Effector memory CD8-positive, alpha-beta T cell (primary cell): ENCODE data around the gene OR8B8.
"Not testable (repeated sequence)": the region's sequence is repeated elsewhere in the genome, so short reads cannot be mapped to it uniquely, and the experiment has no call there.

ENCODE experiments used
- ATAC-seq: fragments of 150-1000 bp; cut with Tn5 transposase; replicated peaks from 2 replicates; pipeline ENCODE4 v1.10.0; 2021; ENCODE audit warnings: mild to moderate bottlenecking, moderate library complexity
- DNase-seq, 3 experiments: peaks; one replicate each; pipeline ENCODE4 v3.0.0; 2021
- H3K27ac Mint-ChIP-seq, 2 donors: one replicate each; pipeline ENCODE4 v1.8.0; 2022; ENCODE audit warnings: mild to moderate bottlenecking in 2 of 2, mixed read lengths in 2 of 2, moderate library complexity in 2 of 2
- H3K27me3 Mint-ChIP-seq, 2 donors: one replicate each; pipeline ENCODE4 v1.8.0; 2022; ENCODE audit warnings: mixed read lengths in 2 of 2
- H3K36me3 Mint-ChIP-seq: one replicate; pipeline ENCODE4 v1.8.0; 2022; ENCODE audit warnings: mild to moderate bottlenecking, moderate library complexity, mixed read lengths; ENCODE audit not compliant: insufficient read depth
- H3K4me1 Mint-ChIP-seq, 2 donors: one replicate each; pipeline ENCODE4 v1.8.0; 2022; ENCODE audit warnings: low read depth in 2 of 2, mixed read lengths in 2 of 2
- H3K4me3 Mint-ChIP-seq, 2 donors: one replicate each; pipeline ENCODE4 v1.8.0; 2022; ENCODE audit warnings: mild to moderate bottlenecking in 2 of 2, mixed read lengths in 2 of 2, moderate library complexity in 2 of 2
- H3K9me3 Mint-ChIP-seq, 2 donors: one replicate each; pipeline ENCODE4 v1.8.0; 2022; ENCODE audit warnings: mixed read lengths in 2 of 2

The OR8B8 gene

DNA sequence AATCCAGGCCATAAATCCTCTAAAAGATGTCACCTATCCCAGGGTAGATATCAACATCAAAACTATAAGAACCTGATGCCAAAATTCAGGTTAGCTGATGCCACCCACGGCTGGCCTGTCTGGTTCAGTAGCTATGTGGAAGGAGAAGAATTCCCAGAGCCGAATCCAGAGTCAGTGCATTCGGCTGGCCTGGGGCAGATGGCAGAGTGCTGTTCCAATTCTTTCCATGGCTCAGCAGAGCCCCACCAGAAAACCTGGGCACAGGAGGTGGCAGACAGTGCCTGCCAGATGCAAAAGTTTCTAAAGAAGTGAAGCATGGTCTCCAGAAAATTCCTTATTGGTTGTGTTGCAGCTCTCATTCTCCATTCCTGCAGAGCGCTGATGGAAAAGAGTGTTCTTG lies 19.9 kb upstream of the OR8B8 start:
- no peak for ATAC-seq
- no peak overlapping the region for H3K4me3 Mint-ChIP-seq
- H3K9me3 Mint-ChIP-seq = peaks cover 3 to 8% of the 10 kb centered on the region in 2 donors
- no peaks in the 10 kb centered on the region for H3K36me3 Mint-ChIP-seq
- DNase-seq = no peak
- H3K4me1 Mint-ChIP-seq = no peaks in the 10 kb centered on the region
- peaks cover 0 to 10% of the 10 kb centered on the region in 2 donors for H3K27me3 Mint-ChIP-seq
- H3K27ac Mint-ChIP-seq = no peak overlapping the region

DNA sequence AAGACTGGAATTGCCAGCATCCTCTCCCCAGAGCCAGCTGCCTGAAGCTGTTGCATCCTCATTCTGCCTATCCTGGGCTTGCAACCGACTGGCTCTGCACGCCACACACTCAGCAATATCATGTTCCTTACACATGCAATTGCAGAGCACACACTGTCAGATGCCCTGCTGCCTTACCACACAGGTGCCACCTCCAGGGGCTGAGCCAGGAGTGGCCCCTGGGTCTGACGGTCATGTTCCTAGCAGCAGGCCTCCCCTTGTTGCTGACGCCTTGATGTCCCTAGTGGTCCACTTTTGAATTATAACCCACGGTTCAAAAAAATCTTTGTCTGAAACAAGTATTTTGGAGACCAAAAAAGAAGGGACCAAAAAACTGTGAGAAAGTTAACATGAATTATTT lies 18.5 kb upstream of the OR8B8 start:
- Mint-ChIP-seq H3K9me3 (peaks cover 1 to 8% of the 10 kb centered on the region in 2 donors), H3K27ac (no peak overlapping the region), H3K27me3 (peaks cover 0 to 10% of the 10 kb centered on the region in 2 donors), H3K4me3 (no peak overlapping the region), H3K4me1 (no peaks in the 10 kb centered on the region), H3K36me3 (no peaks in the 10 kb centered on the region)
- DNase-seq (no peak), ATAC-seq (no peak)

DNA sequence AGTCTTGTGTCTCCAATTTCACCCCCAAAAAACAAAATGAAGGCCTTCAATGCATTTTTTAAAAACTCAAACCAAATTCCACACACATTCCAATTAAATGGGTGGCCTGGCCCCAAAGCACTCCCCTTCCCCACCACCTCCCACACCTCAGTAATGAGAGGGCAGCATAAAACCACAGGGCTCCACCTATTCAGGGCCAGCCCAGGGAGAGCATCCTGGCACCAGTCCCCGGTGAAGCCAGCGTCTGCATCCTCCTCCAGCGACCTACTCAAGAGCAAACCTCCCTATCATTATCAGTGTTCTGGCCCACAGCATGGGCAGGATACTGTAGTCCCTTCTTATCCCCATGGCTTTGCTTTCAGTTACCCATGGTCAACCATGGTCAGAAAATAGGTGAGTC lies 17.8 kb upstream of the OR8B8 start:
- ATAC-seq (no peak), DNase-seq (no peak)
- no peak overlapping the region for H3K27ac Mint-ChIP-seq
- peaks cover 2 to 8% of the 10 kb centered on the region in 2 donors for H3K9me3 Mint-ChIP-seq
- H3K36me3 Mint-ChIP-seq = no peaks in the 10 kb centered on the region
- no peaks in the 10 kb centered on the region for H3K4me1 Mint-ChIP-seq
- H3K27me3 Mint-ChIP-seq = peaks cover 0 to 10% of the 10 kb centered on the region in 2 donors
- H3K4me3 Mint-ChIP-seq = no peak overlapping the region

DNA sequence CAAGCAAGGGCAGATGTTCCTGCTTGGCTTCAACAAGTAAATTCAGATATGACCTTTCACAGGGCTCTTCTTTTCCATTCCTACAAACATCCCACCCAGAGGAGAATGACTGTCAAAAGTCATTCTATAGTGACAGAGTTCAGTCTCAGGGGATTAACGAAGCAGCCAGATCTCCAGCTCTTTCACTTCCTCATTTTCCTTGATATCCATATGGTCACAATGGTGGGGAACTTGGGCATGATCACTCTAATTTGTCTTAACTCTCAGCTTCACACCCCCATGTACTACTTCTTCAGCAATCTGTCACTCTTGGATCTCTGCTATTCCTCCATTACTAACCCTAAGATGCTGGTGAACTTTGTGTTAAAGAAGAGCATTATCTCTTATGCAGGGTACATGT lies 15.0 kb upstream of the OR8B8 start:
- Mint-ChIP-seq H3K36me3 (no peaks in the 10 kb centered on the region), H3K27me3 (no peaks in the 10 kb centered on the region), H3K4me1 (no peaks in the 10 kb centered on the region), H3K27ac (no peak overlapping the region), H3K9me3 (peaks cover 6 to 8% of the 10 kb centered on the region in 2 donors), H3K4me3 (no peak overlapping the region)
- no peak for DNase-seq
- no peak for ATAC-seq

DNA sequence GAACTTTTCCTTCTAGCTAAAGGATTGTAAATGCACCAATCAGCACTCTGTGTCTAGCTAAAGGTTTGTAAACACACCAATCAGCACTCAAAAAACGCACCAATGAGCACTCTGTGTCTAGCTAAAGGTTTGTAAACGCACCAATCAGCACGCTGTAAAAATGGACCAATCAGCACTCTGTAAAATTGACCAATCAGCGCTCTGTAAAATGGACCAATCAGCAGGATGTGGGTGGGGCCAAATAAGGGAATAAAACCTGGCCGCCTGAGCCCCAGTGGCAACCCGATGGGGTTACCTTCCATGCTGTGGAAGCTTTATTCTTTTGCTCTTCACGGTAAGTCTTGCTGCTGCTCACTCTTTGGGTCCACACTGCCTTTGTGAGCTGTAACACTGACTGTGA lies 13.9 kb upstream of the OR8B8 start:
- H3K4me3 Mint-ChIP-seq, ATAC-seq, H3K27me3 Mint-ChIP-seq, H3K4me1 Mint-ChIP-seq, H3K36me3 Mint-ChIP-seq, DNase-seq, H3K27ac Mint-ChIP-seq, H3K9me3 Mint-ChIP-seq: not testable (repeated sequence)

DNA sequence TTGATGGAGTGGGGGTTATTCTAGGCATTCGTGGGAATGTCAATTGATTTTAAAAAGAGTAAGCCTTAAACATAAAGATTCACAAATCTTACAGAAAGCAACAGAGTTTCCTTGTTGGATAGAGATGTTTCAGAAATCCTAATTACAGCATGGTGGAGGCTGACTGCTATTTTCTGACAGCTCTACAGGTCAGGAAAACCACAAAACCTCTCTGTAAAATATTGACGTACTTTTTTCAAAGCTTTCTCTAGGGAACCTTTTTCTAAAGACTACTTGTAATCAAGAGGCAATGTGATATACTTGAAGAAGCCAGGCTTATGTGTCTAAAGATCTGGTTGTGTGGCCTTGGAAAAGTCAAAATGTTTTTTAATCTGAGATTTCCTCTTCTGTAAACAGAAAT lies 9.1 kb upstream of the OR8B8 start:
- ATAC-seq = no peak
- H3K27ac Mint-ChIP-seq = no peak overlapping the region
- no peak for DNase-seq

DNA sequence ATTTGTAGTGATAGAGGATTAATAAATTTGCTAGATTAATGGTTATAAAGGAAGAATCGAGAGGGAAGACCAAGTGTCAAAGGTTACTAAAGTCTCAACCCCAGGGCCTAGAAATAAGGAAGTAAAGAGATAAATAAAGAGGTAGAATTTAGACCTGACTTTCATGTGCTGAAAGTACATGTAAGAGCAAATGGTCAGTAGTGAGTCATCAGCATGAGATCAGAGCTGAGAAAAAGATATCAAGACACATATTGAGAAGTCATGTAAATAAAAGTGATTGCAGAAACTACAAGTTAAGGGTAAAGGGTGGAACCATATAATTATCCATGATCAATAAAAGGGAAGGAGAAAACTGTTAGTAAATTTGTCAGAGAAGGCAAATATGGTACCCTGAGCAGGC lies 1.4 kb upstream of the OR8B8 start:
- no peak overlapping the region for H3K4me3 Mint-ChIP-seq
- H3K27me3 Mint-ChIP-seq = peaks cover 0 to 11% of the 10 kb centered on the region in 2 donors
- H3K9me3 Mint-ChIP-seq = peaks cover 0 to 3% of the 10 kb centered on the region in 2 donors
- no peaks in the 10 kb centered on the region for H3K36me3 Mint-ChIP-seq
- H3K27ac Mint-ChIP-seq = no peak overlapping the region
- ATAC-seq (no peak), DNase-seq (no peak)
- H3K4me1 Mint-ChIP-seq = no peaks in the 10 kb centered on the region

More for the DNA sequence above, 9.1 kb upstream of the OR8B8 start:
- Mint-ChIP-seq H3K27me3 (no peaks in the 10 kb centered on the region), H3K4me1 (no peaks in the 10 kb centered on the region), H3K9me3 (peaks cover 0 to 7% of the 10 kb centered on the region in 2 donors), H3K36me3 (no peaks in the 10 kb centered on the region), H3K4me3 (no peak overlapping the region)

DNA sequence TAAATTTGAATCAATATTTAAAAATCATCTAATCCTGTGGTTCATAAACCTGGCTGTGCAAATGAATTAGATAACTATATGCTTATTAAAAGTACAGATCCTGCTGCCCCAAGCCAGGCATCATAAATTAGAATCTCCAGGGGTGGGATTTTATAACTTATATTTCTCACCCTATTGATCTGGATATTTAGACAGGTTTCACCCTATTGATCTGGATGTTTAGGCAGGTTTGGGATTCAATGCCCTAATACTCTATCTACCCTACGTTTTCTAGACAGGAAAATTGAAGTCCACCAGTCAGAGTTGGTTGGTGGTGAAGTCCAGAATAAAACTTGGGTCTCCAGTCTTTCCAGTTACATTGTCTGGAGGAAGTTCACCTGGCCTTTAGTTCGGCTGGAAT lies 2.6 kb downstream of the OR8B8 start:
- Mint-ChIP-seq H3K36me3 (no peaks in the 10 kb centered on the region), H3K27ac (no peak overlapping the region), H3K27me3 (peaks cover 17 to 23% of the 10 kb centered on the region in 2 donors), H3K4me3 (no peak overlapping the region), H3K4me1 (no peaks in the 10 kb centered on the region), H3K9me3 (peaks cover 7 to 10% of the 10 kb centered on the region in 2 donors)
- DNase-seq (no peak), ATAC-seq (no peak)

DNA sequence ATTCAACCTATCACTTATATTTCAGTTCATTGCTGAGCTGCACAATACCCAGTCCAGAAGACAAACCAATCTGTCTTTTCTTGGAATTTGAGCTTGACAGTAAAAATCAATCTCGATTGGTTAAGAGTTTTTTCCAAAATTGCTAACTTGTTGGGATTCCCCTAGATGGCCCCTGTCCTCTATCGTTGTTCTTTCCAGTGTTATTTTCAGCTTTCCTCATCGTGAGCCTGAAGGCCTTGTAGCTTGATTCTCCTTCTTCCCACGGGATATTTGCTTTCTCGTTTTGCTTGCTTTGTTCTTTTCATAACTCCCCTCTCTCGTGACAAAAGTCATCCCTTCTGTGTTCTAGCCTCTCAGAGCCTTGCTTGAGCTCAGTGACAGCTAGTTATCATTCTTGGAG lies 3.1 kb downstream of the OR8B8 start:
- no peak for DNase-seq
- Mint-ChIP-seq H3K27me3 (peaks cover 17 to 23% of the 10 kb centered on the region in 2 donors), H3K4me3 (no peak overlapping the region), H3K36me3 (no peaks in the 10 kb centered on the region), H3K4me1 (no peaks in the 10 kb centered on the region), H3K27ac (no peak overlapping the region), H3K9me3 (peaks cover 8 to 10% of the 10 kb centered on the region in 2 donors)
- no peak for ATAC-seq

DNA sequence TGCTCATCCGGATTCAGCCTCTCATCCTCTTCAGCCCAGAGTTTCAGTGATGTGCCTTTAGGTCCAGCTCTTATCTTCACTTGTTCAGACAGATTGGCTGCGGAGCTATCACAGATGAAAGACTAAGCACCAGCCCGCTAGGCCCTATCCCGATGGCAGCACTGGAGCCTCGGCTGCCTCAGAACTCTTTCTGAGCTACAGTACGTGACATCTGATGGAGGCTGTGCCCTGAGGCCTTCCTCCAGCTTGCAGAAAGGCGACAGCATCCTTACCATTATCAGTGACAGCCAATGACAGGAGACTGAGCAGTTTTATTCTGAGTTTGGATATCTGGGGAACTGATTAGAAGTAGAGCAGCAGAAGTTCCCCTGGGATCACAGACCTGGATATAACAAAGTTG lies 4.0 kb downstream of the OR8B8 start:
- Mint-ChIP-seq H3K27ac (no peak overlapping the region), H3K27me3 (peaks cover 17 to 23% of the 10 kb centered on the region in 2 donors), H3K4me1 (no peaks in the 10 kb centered on the region), H3K9me3 (peaks cover 8 to 10% of the 10 kb centered on the region in 2 donors), H3K36me3 (no peaks in the 10 kb centered on the region), H3K4me3 (no peak overlapping the region)
- DNase-seq (no peak), ATAC-seq (no peak)

DNA sequence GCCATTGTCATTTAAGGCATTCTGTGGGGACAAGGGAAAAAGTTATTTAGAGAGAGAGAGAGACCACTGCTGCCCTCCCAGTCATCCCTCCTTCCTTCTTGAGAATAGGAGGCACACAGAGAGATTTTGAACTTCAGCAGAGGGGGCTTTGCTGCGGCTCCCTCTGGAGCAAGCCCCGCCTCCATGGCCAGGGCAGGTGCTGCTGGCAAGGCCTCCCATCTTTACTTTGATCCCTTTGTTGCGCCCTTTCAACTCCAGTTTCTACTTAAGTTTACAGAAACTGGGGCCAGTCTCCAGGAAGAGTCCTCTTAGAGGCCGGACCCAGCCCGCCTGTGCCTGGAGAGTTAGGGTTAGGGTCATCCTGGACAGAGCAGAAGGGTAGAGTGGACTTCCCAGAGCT lies 4.4 kb downstream of the OR8B8 start:
- H3K4me1 Mint-ChIP-seq = no peaks in the 10 kb centered on the region
- DNase-seq (no peak), ATAC-seq (no peak)
- H3K36me3 Mint-ChIP-seq = no peaks in the 10 kb centered on the region
- H3K4me3 Mint-ChIP-seq = no peak overlapping the region
- peaks cover 17 to 23% of the 10 kb centered on the region in 2 donors for H3K27me3 Mint-ChIP-seq
- peaks cover 8 to 11% of the 10 kb centered on the region in 2 donors for H3K9me3 Mint-ChIP-seq
- no peak overlapping the region for H3K27ac Mint-ChIP-seq

DNA sequence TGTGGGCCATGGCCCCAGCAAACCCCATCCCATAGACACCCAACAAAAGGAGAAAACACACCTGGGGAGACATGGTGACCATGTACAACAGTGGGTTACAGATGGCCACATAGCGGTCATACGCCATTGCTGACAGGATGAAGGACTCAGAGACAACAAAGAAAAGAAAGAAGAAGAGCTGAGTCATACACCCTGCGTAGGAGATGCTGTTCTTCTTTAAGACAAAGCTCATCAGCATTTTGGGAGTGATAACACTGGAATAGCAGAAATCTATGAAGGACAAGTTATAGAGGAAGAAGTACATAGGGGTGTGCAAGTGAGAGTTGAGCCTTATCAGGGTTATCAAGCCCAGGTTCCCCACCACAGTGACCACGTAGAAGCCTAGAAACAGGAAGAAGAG lies 4.9 kb downstream of the OR8B8 start:
- Mint-ChIP-seq H3K4me1 (no peaks in the 10 kb centered on the region), H3K9me3 (peaks cover 8 to 12% of the 10 kb centered on the region in 2 donors), H3K27ac (no peak overlapping the region), H3K36me3 (no peaks in the 10 kb centered on the region), H3K27me3 (peaks cover 17 to 23% of the 10 kb centered on the region in 2 donors), H3K4me3 (no peak overlapping the region)
- DNase-seq (no peak), ATAC-seq (no peak)

DNA sequence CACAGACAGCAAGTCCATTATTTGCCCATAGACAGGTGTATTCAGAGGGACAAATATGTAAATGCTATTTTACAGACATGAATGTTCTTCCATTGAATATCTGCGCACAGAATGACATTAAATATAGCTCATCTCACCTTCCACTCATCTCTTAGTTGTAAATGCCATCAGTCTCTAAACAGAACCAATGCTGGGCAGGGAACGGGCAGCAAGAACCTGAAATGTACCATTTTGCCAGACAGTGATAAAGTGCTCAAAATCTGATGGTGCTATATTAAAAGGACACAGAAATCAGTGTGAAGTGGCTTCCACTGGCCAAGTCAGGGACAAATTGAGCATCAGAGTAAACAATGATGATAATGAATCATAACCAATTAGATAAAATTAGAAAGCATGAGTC lies 10.8 kb downstream of the OR8B8 start:
- DNase-seq = no peak
- Mint-ChIP-seq H3K27ac (no peak overlapping the region), H3K4me3 (no peak overlapping the region), H3K4me1 (no peaks in the 10 kb centered on the region), H3K27me3 (peaks cover 0 to 22% of the 10 kb centered on the region in 2 donors), H3K36me3 (no peaks in the 10 kb centered on the region), H3K9me3 (peaks cover 5 to 8% of the 10 kb centered on the region in 2 donors)
- ATAC-seq = no peak

DNA sequence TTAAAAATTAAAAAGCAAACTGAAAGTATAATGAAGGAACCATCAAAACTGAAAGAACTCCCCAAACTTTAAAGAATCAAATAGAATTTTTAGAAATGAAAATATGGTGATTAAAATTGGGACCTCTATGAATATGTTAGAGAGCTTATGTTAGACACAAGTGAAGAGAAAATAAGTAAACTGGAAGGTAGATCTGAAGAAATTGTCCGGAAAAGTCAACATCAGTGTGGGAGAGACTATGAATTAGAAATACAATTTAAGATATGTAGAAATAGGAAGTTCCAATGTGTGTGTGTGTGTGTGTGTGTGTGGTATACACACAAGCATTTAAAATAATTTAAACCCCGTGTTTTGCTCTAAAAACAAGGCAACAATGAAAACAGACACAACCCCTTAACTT lies 15.9 kb downstream of the OR8B8 start:
- ATAC-seq (no peak), DNase-seq (no peak)
- H3K36me3 Mint-ChIP-seq = no peaks in the 10 kb centered on the region
- H3K27ac Mint-ChIP-seq = no peak overlapping the region
- no peaks in the 10 kb centered on the region for H3K4me1 Mint-ChIP-seq
- peaks cover 0 to 9% of the 10 kb centered on the region in 2 donors for H3K27me3 Mint-ChIP-seq
- H3K4me3 Mint-ChIP-seq = no peak overlapping the region
- peaks cover 0 to 4% of the 10 kb centered on the region in 2 donors for H3K9me3 Mint-ChIP-seq

DNA sequence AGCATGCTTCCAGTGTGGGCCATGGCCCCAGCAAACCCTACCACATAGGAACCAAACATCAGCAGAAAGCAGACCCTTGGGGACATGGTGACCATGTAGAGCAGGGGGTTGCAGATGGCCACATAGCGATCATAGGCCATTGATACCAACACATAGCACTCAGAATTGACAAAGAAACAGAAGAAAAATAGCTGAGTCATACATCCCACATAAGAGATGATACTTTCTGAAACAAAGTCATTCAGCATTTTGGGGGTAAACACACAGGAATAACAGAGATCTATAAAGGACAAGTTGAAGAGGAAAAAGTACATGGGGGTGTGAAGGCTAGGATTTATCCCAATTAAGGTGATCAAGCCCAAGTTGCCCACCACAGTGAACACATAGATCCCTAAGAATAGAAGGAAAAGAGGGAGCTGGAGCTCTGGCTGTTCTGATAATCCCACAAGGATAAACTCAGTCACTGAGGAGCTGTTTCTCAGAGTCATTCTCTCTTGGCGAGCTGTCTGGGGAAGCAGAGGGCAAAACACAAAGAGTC lies 21.0 kb downstream of the OR8B8 start, which contains the start of gene OR8B4:
OR8B4 (minus strand) TSS at position 488 of the 538 bp plus-strand sequence; CDS start at position 488, 0 bp downstream.
- ATAC-seq = no peak
- H3K4me3 Mint-ChIP-seq = no peak within 1 kb of the TSS
- H3K4me1 Mint-ChIP-seq = no peaks in the 10 kb centered on the region
- H3K9me3 Mint-ChIP-seq = no peaks in the 10 kb centered on the region
- no peaks in the 10 kb centered on the region for H3K36me3 Mint-ChIP-seq
- H3K27me3 Mint-ChIP-seq = peaks cover 8 to 34% of the 10 kb centered on the region in 2 donors
- no peak within 1 kb of the TSS for H3K27ac Mint-ChIP-seq
- no peak for DNase-seq
